ENCODE measurements around the gene HDAC4.

The HDAC4 gene

DNA sequence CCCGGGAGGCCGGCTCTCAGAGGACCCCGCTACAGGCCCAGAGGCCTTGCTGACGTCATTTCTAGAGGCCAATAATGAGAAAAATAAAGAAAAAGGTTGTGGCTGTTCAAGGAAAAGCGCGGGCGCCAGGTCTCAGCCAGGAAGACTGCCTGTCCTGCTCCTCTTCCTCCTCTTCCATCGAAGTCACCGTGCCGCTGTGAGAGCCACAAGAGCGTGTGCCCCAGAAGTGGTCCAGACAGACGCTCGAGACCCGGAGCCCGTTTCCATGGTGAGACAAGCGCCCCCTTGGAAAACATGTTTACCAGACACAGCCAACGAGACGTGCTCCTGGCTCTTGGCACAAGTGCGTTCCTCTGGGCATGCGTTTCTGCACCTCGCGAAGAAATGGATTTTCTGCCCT lies 210.5 kb downstream of the HDAC4 start:
- H3K4me3 ChIP-seq (ENCODE audit: low read length) = no peak overlapping the region
- H3K9me3 ChIP-seq (ENCODE audit: insufficient read depth, low read depth, low read length) = no peaks in the 10 kb centered on the region
- H3K9ac ChIP-seq (ENCODE audit: low read depth, low read length) = no peak overlapping the region
- H3K27ac ChIP-seq (ENCODE audit: low read length) = no peak overlapping the region
- no peaks in the 10 kb centered on the region for H3K27me3 ChIP-seq (ENCODE audit: insufficient read depth, low read length)
- H3K36me3 ChIP-seq (ENCODE audit: insufficient read depth, low read depth, low read length) = peaks cover 23% of the 10 kb centered on the region
- no peaks in the 10 kb centered on the region for H3K4me1 ChIP-seq (ENCODE audit: insufficient read depth, low read length)

GRCh38 chr2:239189711-239190131 lies 211.1 kb downstream of the HDAC4 start:
- H3K9me3 ChIP-seq (ENCODE audit: insufficient read depth, low read depth, low read length) = no peaks in the 10 kb centered on the region
- no peak overlapping the region for H3K27ac ChIP-seq (ENCODE audit: low read length)
- no peaks in the 10 kb centered on the region for H3K4me1 ChIP-seq (ENCODE audit: insufficient read depth, low read length)
- H3K4me3 ChIP-seq (ENCODE audit: low read length) = no peak overlapping the region
- H3K9ac ChIP-seq (ENCODE audit: low read depth, low read length) = no peak overlapping the region
- H3K27me3 ChIP-seq (ENCODE audit: insufficient read depth, low read length) = no peaks in the 10 kb centered on the region
- peaks cover 23% of the 10 kb centered on the region for H3K36me3 ChIP-seq (ENCODE audit: insufficient read depth, low read depth, low read length)

- H3K27me3 ChIP-seq (ENCODE audit: insufficient read depth, low read length) = no peaks in the 10 kb centered on the region
- no peaks in the 10 kb centered on the region for H3K4me1 ChIP-seq (ENCODE audit: insufficient read depth, low read length)
- no peak overlapping the region for H3K27ac ChIP-seq (ENCODE audit: low read length)
- no peak overlapping the region for H3K4me3 ChIP-seq (ENCODE audit: low read length)
- H3K9me3 ChIP-seq (ENCODE audit: insufficient read depth, low read depth, low read length) = no peaks in the 10 kb centered on the region
- peaks cover 23% of the 10 kb centered on the region for H3K36me3 ChIP-seq (ENCODE audit: insufficient read depth, low read depth, low read length)
- no peak overlapping the region for H3K9ac ChIP-seq (ENCODE audit: low read depth, low read length)
Observed at GRCh38 chr2:239188536-239188935, 212.3 kb downstream of the HDAC4 start.

DNA sequence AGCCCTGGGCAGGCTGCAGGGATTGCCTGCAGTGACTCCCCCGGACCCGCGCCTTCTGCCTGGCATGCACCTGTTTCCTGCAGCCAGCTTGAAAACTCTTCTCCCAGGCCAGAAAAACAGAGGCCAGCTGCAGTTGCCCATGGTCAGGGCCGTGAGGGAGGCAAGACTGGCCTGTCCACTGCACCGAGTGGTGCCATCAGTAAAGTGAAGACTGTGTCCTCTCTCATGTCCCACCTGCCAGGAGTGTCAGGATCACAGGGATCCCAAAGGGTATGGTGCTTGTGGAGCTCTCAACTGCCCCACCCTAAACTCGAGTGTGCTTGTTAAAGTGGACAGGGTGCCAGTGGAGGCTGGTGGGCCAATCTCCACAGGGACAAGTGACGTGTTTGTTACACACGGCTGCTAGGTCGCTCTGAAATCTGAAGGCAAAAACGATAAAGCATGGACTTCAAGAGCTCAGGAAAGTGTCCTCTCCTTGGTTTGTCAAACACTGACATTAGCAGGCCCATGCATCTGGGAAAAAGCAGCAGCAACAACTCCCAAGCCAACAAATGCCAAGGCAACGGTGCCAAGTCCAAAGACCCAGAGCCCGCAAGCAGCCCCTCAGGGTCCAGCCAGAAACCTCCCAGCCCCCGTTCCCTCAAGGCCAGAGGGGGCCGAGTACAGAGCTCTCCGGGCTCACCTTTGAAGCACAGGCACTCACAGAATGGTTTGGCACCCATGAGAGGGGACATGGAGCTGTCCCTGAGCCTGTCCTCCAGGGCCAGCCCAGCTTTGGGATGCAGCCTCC lies 213.2 kb downstream of the HDAC4 start:
- Histone ChIP-seq H3K4me3 (ENCODE audit: low read length) (no peak overlapping the region), H3K4me1 (ENCODE audit: insufficient read depth, low read length) (no peaks in the 10 kb centered on the region), H3K36me3 (ENCODE audit: insufficient read depth, low read depth, low read length) (peaks cover 23% of the 10 kb centered on the region), H3K27ac (ENCODE audit: low read length) (no peak overlapping the region), H3K9ac (ENCODE audit: low read depth, low read length) (no peak overlapping the region), H3K27me3 (ENCODE audit: insufficient read depth, low read length) (no peaks in the 10 kb centered on the region), H3K9me3 (ENCODE audit: insufficient read depth, low read depth, low read length) (no peaks in the 10 kb centered on the region)

DNA sequence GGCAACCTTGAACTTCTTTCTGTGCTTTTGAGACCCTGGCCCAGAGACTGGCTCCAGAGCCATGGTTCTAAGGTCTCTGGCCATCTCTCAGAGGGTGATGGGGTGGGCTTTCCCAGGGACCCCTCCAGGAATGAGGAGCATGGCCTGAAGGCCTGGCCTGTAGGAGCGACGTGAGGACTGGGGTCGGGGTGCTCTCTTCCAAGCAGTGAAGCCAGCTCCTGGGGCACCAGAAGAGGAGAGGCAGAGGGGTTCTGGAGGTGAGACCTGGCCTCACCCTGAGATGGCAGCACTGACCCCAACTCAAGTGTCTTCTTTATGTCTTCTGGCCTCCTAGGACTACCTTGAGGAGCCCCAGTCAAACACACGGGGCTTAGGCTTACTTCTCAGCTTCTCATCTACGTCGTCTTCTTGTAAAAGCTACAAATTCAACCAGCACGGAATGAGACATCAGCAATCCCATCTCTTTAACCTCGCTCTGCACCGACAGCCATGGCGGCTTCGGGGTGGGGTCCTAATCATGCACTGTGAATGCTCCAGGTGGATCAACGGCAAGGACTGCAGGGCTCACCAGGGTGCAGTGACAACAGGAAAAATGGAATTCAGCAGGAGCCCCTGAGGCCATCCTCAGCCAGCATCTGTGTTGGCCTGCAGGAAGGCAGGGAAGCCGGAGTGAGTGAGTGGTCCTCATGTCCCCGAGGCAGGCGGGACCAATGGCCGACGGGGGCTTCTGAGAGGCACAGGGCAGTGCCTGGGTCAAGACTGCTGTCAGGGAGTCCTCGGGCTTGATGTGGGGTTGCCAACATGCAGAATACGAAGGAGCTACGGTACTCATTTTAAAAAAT lies 214.1 kb downstream of the HDAC4 start:
- H3K36me3 ChIP-seq (ENCODE audit: insufficient read depth, low read depth, low read length) = peaks cover 26% of the 10 kb centered on the region

DNA sequence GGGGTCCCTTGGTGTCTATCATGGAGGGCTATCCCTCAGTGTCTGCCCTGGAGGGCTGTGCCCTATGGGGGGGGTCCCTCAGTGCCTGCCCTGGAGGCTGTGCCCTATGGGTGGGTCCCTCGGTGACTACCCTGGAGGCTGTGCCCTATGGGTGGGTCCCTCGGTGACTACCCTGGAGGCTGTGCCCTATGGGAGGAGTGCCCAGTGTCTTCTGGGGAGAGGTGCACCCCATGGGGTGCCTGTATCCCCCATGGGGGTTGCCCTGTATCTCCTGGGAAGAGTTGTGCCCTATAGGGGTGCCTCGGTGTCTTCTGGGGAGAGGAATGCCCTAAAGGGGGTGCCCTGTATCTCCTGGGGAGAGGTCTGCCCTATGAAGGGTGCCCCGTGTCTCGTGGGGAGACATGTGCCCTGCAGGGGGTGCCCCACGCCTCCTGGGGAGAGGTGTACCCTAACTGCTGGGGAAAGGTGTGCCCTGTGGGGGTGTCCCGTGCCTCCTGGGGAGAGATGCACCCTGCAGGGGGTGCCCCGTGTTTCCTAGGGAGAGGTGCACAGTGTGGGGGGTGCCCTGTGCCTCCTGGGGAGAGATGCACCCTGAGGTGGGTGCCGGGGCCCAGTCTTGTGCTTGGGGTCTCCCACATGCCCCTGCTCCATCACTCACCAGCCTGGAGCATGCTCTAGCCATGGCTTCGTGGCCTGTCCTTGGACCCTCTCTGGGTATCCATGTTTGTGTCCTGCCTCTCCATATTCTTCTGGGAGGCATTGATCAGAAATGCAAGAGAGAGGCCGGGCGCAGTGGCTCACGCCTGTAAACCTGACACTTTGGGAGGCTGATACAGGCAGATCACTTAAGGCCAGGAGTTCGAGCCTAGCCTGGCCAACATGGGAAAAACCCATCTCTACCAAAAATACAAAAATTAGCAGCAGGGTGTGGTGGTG lies 215.6 kb downstream of the HDAC4 start:
- no peaks in the 10 kb centered on the region for H3K27me3 ChIP-seq (ENCODE audit: insufficient read depth, low read length)
- H3K36me3 ChIP-seq (ENCODE audit: insufficient read depth, low read depth, low read length) = peaks cover 26% of the 10 kb centered on the region
- no peaks in the 10 kb centered on the region for H3K4me1 ChIP-seq (ENCODE audit: insufficient read depth, low read length)
- H3K9ac ChIP-seq (ENCODE audit: low read depth, low read length) = no peak overlapping the region
- H3K9me3 ChIP-seq (ENCODE audit: insufficient read depth, low read depth, low read length) = no peaks in the 10 kb centered on the region
- H3K27ac ChIP-seq (ENCODE audit: low read length) = no peak overlapping the region
- H3K4me3 ChIP-seq (ENCODE audit: low read length) = no peak overlapping the region

More for the DNA sequence above, 214.1 kb downstream of the HDAC4 start:
- H3K9ac ChIP-seq (ENCODE audit: low read depth, low read length) = no peak overlapping the region
- no peaks in the 10 kb centered on the region for H3K27me3 ChIP-seq (ENCODE audit: insufficient read depth, low read length)
- no peak overlapping the region for H3K27ac ChIP-seq (ENCODE audit: low read length)
- H3K9me3 ChIP-seq (ENCODE audit: insufficient read depth, low read depth, low read length) = no peaks in the 10 kb centered on the region
- no peaks in the 10 kb centered on the region for H3K4me1 ChIP-seq (ENCODE audit: insufficient read depth, low read length)
- H3K4me3 ChIP-seq (ENCODE audit: low read length) = no peak overlapping the region

DNA sequence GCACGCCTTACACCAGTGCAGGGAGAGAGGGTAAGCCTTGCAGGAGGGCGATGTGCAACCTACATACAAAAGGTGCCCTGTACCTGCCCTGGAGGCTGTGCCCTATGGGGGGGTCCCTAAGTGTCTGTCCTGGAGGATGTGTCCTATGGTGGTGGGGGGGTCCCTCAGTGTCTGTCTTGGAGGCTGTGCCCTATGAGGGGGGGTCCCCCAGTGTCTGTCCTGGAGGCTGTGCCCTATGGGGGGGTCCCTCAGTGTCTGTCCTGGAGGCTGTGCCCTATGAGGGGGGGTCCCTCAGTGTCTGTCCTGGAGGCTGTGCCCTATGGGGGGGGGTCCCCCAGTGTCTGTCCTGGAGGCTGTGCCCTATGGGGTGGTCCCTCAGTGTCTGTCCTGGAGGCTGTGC lies 216.6 kb downstream of the HDAC4 start:
- Histone ChIP-seq H3K9ac (ENCODE audit: low read depth, low read length) (no peak overlapping the region), H3K27ac (ENCODE audit: low read length) (no peak overlapping the region), H3K9me3 (ENCODE audit: insufficient read depth, low read depth, low read length) (no peaks in the 10 kb centered on the region), H3K36me3 (ENCODE audit: insufficient read depth, low read depth, low read length) (peaks cover 21% of the 10 kb centered on the region), H3K4me3 (ENCODE audit: low read length) (no peak overlapping the region), H3K4me1 (ENCODE audit: insufficient read depth, low read length) (no peaks in the 10 kb centered on the region), H3K27me3 (ENCODE audit: insufficient read depth, low read length) (no peaks in the 10 kb centered on the region)

- Histone ChIP-seq H3K27ac (ENCODE audit: low read length) (no peak overlapping the region), H3K9ac (ENCODE audit: low read depth, low read length) (no peak overlapping the region), H3K4me1 (ENCODE audit: insufficient read depth, low read length) (no peaks in the 10 kb centered on the region), H3K4me3 (ENCODE audit: low read length) (no peak overlapping the region), H3K27me3 (ENCODE audit: insufficient read depth, low read length) (no peaks in the 10 kb centered on the region), H3K36me3 (ENCODE audit: insufficient read depth, low read depth, low read length) (peaks cover 14% of the 10 kb centered on the region), H3K9me3 (ENCODE audit: insufficient read depth, low read depth, low read length) (no peaks in the 10 kb centered on the region)
Observed at GRCh38 chr2:239182981-239183791, 217.6 kb downstream of the HDAC4 start.

- no peaks in the 10 kb centered on the region for H3K27me3 ChIP-seq (ENCODE audit: insufficient read depth, low read length)
- no peak overlapping the region for H3K9ac ChIP-seq (ENCODE audit: low read depth, low read length)
- H3K27ac ChIP-seq (ENCODE audit: low read length) = no peak overlapping the region
- H3K9me3 ChIP-seq (ENCODE audit: insufficient read depth, low read depth, low read length) = no peaks in the 10 kb centered on the region
- no peaks in the 10 kb centered on the region for H3K4me1 ChIP-seq (ENCODE audit: insufficient read depth, low read length)
- H3K36me3 ChIP-seq (ENCODE audit: insufficient read depth, low read depth, low read length) = peaks cover 17% of the 10 kb centered on the region
- H3K4me3 ChIP-seq (ENCODE audit: low read length) = no peak overlapping the region
Observed at GRCh38 chr2:239181903-239182581, 218.8 kb downstream of the HDAC4 start.

GRCh38 chr2:239181074-239181902 lies 219.5 kb downstream of the HDAC4 start:
- Histone ChIP-seq H3K27ac (ENCODE audit: low read length) (no peak overlapping the region), H3K36me3 (ENCODE audit: insufficient read depth, low read depth, low read length) (peaks cover 20% of the 10 kb centered on the region), H3K4me1 (ENCODE audit: insufficient read depth, low read length) (no peaks in the 10 kb centered on the region), H3K4me3 (ENCODE audit: low read length) (no peak overlapping the region), H3K27me3 (ENCODE audit: insufficient read depth, low read length) (no peaks in the 10 kb centered on the region), H3K9ac (ENCODE audit: low read depth, low read length) (no peak overlapping the region), H3K9me3 (ENCODE audit: insufficient read depth, low read depth, low read length) (no peaks in the 10 kb centered on the region; the same call in 1 of the 2 replicates)

Data from iPS-20b (cell line).